HepG2 (cell line): Measurements from ENCODE around the gene LMX1B. TPM values are rescaled to one million over a fixed set of nuclear protein-coding genes. Genes with fewer than 3 reads are reported as not detected.

Source experiments
- DMAP1 ChIP-seq: IDR thresholded peaks from 2 replicates; pipeline ENCODE4 v1.6.1; 2016
- HCFC1 ChIP-seq: fragments of 150-350 bp; IDR thresholded peaks from 2 replicates; pipeline ENCODE4 v1.6.1; 2014; ENCODE audit warnings: low read depth, low read length
- KLF13 ChIP-seq: sonication (generic); formaldehyde crosslinking; IDR thresholded peaks from 2 replicates; pipeline ENCODE4 v1.4.0; 2020; ENCODE audit warnings: mild to moderate bottlenecking, missing genetic modification reagents
- LCORL ChIP-seq, 2 experiments: fragments of 450-650 bp in 1 of 2; sonication (generic) in 1 of 2; formaldehyde crosslinking in 1 of 2; IDR thresholded peaks; 2 replicates each; pipeline versions ENCODE4 v1.5.0 to v1.6.1; 2017 to 2020; ENCODE audit warnings: antibody characterized with exemption in 1 of 2, missing genetic modification reagents in 1 of 2
- MTA1 ChIP-seq: sonication (generic); formaldehyde crosslinking; IDR thresholded peaks from 2 replicates; pipeline ENCODE4 v1.4.0; 2020; ENCODE audit warnings: missing genetic modification reagents, mild to moderate bottlenecking, borderline replicate concordance
- PBX2 ChIP-seq: IDR thresholded peaks from 2 replicates; pipeline ENCODE4 v1.6.1; 2016; ENCODE audit warnings: control low read depth
- RFX5 ChIP-seq: IDR thresholded peaks from 2 replicates; pipeline ENCODE4 v1.6.1; 2011; ENCODE audit warnings: low read depth, low read length, improper control_type of control experiment
- ZBTB2 ChIP-seq: sonication (generic); formaldehyde crosslinking; IDR thresholded peaks from 2 replicates; pipeline ENCODE4 v1.8.0; 2022; ENCODE audit warnings: low read depth, missing genetic modification reagents
- ZNF318 ChIP-seq: sonication (generic); formaldehyde crosslinking; IDR thresholded peaks from 2 replicates; pipeline ENCODE4 v1.4.0; 2020; ENCODE audit warnings: mild to moderate bottlenecking, missing genetic modification reagents
- ZNF343 ChIP-seq: sonication (generic); formaldehyde crosslinking; IDR thresholded peaks from 2 replicates; pipeline ENCODE4 v1.4.0; 2020; ENCODE audit warnings: mild to moderate bottlenecking, missing genetic modification reagents
- ZNF572 ChIP-seq: sonication (generic); formaldehyde crosslinking; IDR thresholded peaks from 2 replicates; pipeline ENCODE4 v1.5.1; 2020; ENCODE audit warnings: mild to moderate bottlenecking, missing genetic modification reagents
- ZNF713 ChIP-seq: sonication (generic); formaldehyde crosslinking; IDR thresholded peaks from 2 replicates; pipeline ENCODE4 v1.4.0; 2020; ENCODE audit warnings: mild to moderate bottlenecking, missing genetic modification reagents
- ZNF780A ChIP-seq: sonication (generic); formaldehyde crosslinking; IDR thresholded peaks from 2 replicates; pipeline ENCODE4 v1.8.0; 2022; ENCODE audit warnings: mild to moderate bottlenecking, missing genetic modification reagents, moderate library complexity
- polyA plus RNA-seq, 8 experiments: library from polyadenylated mRNA; depleted of rRNA in 3 of 8; stranded (reverse) in 7 of 8; unstranded in 1 of 8; fragments of >200 nt; fragmentation: Illumina TruSeq in 4 of 8; extraction: Trizol in 4 of 8; gene quantifications; 2 replicates each; pipeline versions ENCODE4 v1.2.1 to v1.2.3, GENCODE V29; 2011 to 2016; ENCODE audit warnings: low read depth in 4 of 8, missing spikeins in 1 of 8, mixed read lengths in 1 of 8; ENCODE audit not compliant: insufficient read depth in 1 of 8
- total RNA-seq, 5 experiments: library from RNA; depleted of rRNA; stranded (reverse); fragments of >200 nt; fragmentation: Illumina TruSeq; extraction: Trizol; gene quantifications; 2 replicates each; pipeline ENCODE4 v1.2.3, GENCODE V29; 2016; ENCODE audit warnings: low read depth in 1 of 5
- TF ChIP-seq, protein P1 (sequence below): sonication (generic); formaldehyde crosslinking; IDR thresholded peaks from 2 replicates; pipeline ENCODE4 v1.4.0; 2020; ENCODE audit warnings: low read depth, mild to moderate bottlenecking, missing genetic modification reagents

LMX1B gene
- total and polyA plus RNA-seq, 2 of the 13 experiments (the other 11 are each of a cell fraction or from before 2014, with no cell fraction given) = not detected

- TF ChIP-seq ZNF318 (no peak), RFX5 (no peak), ZBTB2 (CRISPR knock-in tag) (no peak), KLF13 (CRISPR knock-in tag) (no peak), MTA1 (CRISPR knock-in tag) (no peak), ZNF780A (CRISPR knock-in tag) (no peak), ZNF343 (CRISPR knock-in tag) (no peak), ZNF572 (no peak), DMAP1 (CRISPR knock-in tag) (no peak), HCFC1 (no peak), ZNF713 (CRISPR knock-in tag) (no peak), PBX2 (CRISPR knock-in tag) (no peak), LCORL (IDR thresholded peaks at IDR 0.05) (no peak), LCORL (CRISPR knock-in tag; IDR thresholded peaks at IDR 0.05) (no peak)
- TF ChIP-seq, protein P1, sequence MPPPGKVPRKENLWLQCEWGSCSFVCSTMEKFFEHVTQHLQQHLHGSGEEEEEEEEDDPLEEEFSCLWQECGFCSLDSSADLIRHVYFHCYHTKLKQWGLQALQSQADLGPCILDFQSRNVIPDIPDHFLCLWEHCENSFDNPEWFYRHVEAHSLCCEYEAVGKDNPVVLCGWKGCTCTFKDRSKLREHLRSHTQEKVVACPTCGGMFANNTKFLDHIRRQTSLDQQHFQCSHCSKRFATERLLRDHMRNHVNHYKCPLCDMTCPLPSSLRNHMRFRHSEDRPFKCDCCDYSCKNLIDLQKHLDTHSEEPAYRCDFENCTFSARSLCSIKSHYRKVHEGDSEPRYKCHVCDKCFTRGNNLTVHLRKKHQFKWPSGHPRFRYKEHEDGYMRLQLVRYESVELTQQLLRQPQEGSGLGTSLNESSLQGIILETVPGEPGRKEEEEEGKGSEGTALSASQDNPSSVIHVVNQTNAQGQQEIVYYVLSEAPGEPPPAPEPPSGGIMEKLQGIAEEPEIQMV = no peak
Measured at GRCh38 chr9:126704892-126705766, 91.4 kb downstream of the LMX1B start (continued).
